Measurements from ENCODE around the gene PEAK1.

Gene PEAK1

DNA sequence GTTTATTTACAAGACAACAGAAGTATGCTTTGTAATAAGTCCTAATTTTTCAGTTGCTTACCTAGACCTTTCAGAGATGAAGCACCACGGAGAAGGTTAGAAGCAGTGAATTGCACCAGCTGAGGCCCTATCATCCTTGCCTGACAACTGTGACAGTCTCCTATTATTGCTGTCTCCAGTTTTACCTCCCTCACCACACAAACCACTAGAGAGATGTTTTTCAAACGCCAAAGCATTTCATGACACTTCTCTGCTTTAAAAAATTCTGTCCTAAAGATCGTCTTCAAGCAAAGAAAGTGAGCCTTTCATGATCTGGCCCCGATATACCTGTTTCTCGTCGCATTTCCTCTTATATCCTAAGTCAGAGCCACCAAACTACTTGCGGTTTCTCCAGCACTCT, 276.7 kb downstream of the PEAK1 start:
- Histone ChIP-seq H4K20me1 (ENCODE audit: low read depth, low read length) (no peaks in the 10 kb centered on the region), H3K36me3 (ENCODE audit: low read length) (peaks cover 9% of the 10 kb centered on the region; the same call in 1 of the 2 replicates), H2AFZ (ENCODE audit: low read depth, low read length, severe bottlenecking) (no peak overlapping the region), H3K9me3 (ENCODE audit: insufficient read depth, low read length) (no peaks in the 10 kb centered on the region; the same call in 1 of the 2 replicates), H3K9me2 (replicated peaks; ENCODE audit: insufficient read depth, low read length) (no peaks in the 10 kb centered on the region), H3K4me2 (ENCODE audit: low read depth, low read length, poor library complexity, severe bottlenecking) (no peak overlapping the region), H3K27me3 (ENCODE audit: low read length) (no peaks in the 10 kb centered on the region), H3K9ac (ENCODE audit: low read length) (no peak overlapping the region), H3K27ac (ENCODE audit: low read depth, low read length) (no peak overlapping the region), H3K4me3 (ENCODE audit: insufficient read depth, low read length, poor library complexity, severe bottlenecking) (no peak overlapping the region), H3F3A (ENCODE audit: insufficient read depth) (no peaks in the 10 kb centered on the region), H3K79me2 (ENCODE audit: insufficient read depth, low read length) (no peaks in the 10 kb centered on the region)
- TF ChIP-seq CTCF (IDR thresholded peaks at IDR 0.05; ENCODE audit: insufficient read depth, low read length, poor library complexity, severe bottlenecking) = no peak

- H3K79me2 ChIP-seq (ENCODE audit: insufficient read depth, low read length) = no peaks in the 10 kb centered on the region
- H2AFZ ChIP-seq (ENCODE audit: low read depth, low read length, severe bottlenecking) = no peak overlapping the region
- H3K9me2 ChIP-seq (replicated peaks; ENCODE audit: insufficient read depth, low read length) = no peaks in the 10 kb centered on the region
- no peak overlapping the region for H3K4me2 ChIP-seq (ENCODE audit: low read depth, low read length, poor library complexity, severe bottlenecking)
- H3K9ac ChIP-seq (ENCODE audit: low read length) = no peak overlapping the region
- H3K27me3 ChIP-seq (ENCODE audit: low read length) = no peaks in the 10 kb centered on the region
- no peaks in the 10 kb centered on the region; the same call in 1 of the 2 replicates for H3K9me3 ChIP-seq (ENCODE audit: insufficient read depth, low read length)
- no peak overlapping the region for H3K27ac ChIP-seq (ENCODE audit: low read depth, low read length)
- no peaks in the 10 kb centered on the region for H4K20me1 ChIP-seq (ENCODE audit: low read depth, low read length)
- peaks cover 9% of the 10 kb centered on the region; the same call in 1 of the 2 replicates for H3K36me3 ChIP-seq (ENCODE audit: low read length)
- TF ChIP-seq EZH2phosphoT487 (conservative IDR thresholded peaks at IDR 0.05; ENCODE audit: low read length) = no peak
- no peak for TF ChIP-seq CTCF (IDR thresholded peaks at IDR 0.05; ENCODE audit: insufficient read depth, low read length, poor library complexity, severe bottlenecking)
- no peak overlapping the region for H3K4me3 ChIP-seq (ENCODE audit: insufficient read depth, low read length, poor library complexity, severe bottlenecking)
- H3F3A ChIP-seq (ENCODE audit: insufficient read depth) = no peaks in the 10 kb centered on the region
These were observed 279.7 kb downstream of the PEAK1 start for GRCh38 chr15:77140220-77140619.

GRCh38 chr15:77139312-77139711, 280.6 kb downstream of the PEAK1 start:
- peaks cover 9% of the 10 kb centered on the region; the same call in 1 of the 2 replicates for H3K36me3 ChIP-seq (ENCODE audit: low read length)
- H3F3A ChIP-seq (ENCODE audit: insufficient read depth) = no peaks in the 10 kb centered on the region
- no peak overlapping the region for H3K4me3 ChIP-seq (ENCODE audit: insufficient read depth, low read length, poor library complexity, severe bottlenecking)
- TF ChIP-seq EZH2phosphoT487 (conservative IDR thresholded peaks at IDR 0.05; ENCODE audit: low read length) = no peak
- no peak for TF ChIP-seq CTCF (IDR thresholded peaks at IDR 0.05; ENCODE audit: insufficient read depth, low read length, poor library complexity, severe bottlenecking)
- H3K4me2 ChIP-seq (ENCODE audit: low read depth, low read length, poor library complexity, severe bottlenecking) = no peak overlapping the region
- H4K20me1 ChIP-seq (ENCODE audit: low read depth, low read length) = no peaks in the 10 kb centered on the region
- H3K27me3 ChIP-seq (ENCODE audit: low read length) = no peaks in the 10 kb centered on the region
- H3K79me2 ChIP-seq (ENCODE audit: insufficient read depth, low read length) = no peaks in the 10 kb centered on the region
- H3K9me2 ChIP-seq (replicated peaks; ENCODE audit: insufficient read depth, low read length) = no peaks in the 10 kb centered on the region
- no peak overlapping the region for H3K27ac ChIP-seq (ENCODE audit: low read depth, low read length)
- no peak overlapping the region for H2AFZ ChIP-seq (ENCODE audit: low read depth, low read length, severe bottlenecking)
- no peak overlapping the region for H3K9ac ChIP-seq (ENCODE audit: low read length)
- no peaks in the 10 kb centered on the region; the same call in 1 of the 2 replicates for H3K9me3 ChIP-seq (ENCODE audit: insufficient read depth, low read length)

Data from SU-DHL-6 (cell line).